B cell (primary cell): ENCODE results near the gene NPAS3. TPM values are rescaled to one million over a fixed set of nuclear protein-coding genes. Genes with fewer than 3 reads are reported as not detected.

Experiments used
- ATAC-seq: fragments of 200-7000 bp; cut with Tn5 transposase; one replicate; pipeline ENCODE4 v1.10.0; 2021; ENCODE audit warnings: low read depth, mild to moderate bottlenecking, moderate number of reproducible peaks, moderate library complexity
- CTCF ChIA-PET: fragments of 350-600 bp; sonication (Branson Sonifier 250); formaldehyde crosslinking; loops from one replicate; lab custom pipeline; 2021; ENCODE audit warnings: antibody characterized with exemption, inconsistent platforms; lab: Charles Lee
- POLR2A ChIA-PET: fragments of 350-600 bp; sonication (Branson Sonifier 250); formaldehyde crosslinking; loops from one replicate; lab custom pipeline; 2021; ENCODE audit warnings: antibody characterized with exemption; lab: Charles Lee
- DNase-seq: peaks from one replicate; pipeline ENCODE4 v3.0.0; 2013
- H2AFZ ChIP-seq: 2 replicates; pipeline ENCODE4 v1.6.1; 2012; ENCODE audit warnings: mild to moderate bottlenecking, low read depth, low read length; ENCODE audit not compliant: insufficient read depth, poor library complexity, severe bottlenecking
- H3K27ac ChIP-seq, 2 donors: 1 replicate in 1 of 2; 2 replicates in 1 of 2; pipeline ENCODE4 v1.5.1; 2012 to 2013; ENCODE audit warnings: low read length in 2 of 2, mild to moderate bottlenecking in 2 of 2, moderate library complexity in 1 of 2
- H3K27me3 ChIP-seq, 4 experiments: fragments of 200-600 bp in 1 of 4; sonication (generic) in 1 of 4; replicated peaks in 1 of 4; 1 replicate in 2 of 4; 2 replicates in 2 of 4; pipeline versions ENCODE4 v1.6.1 to v1.7.0; 2013 to 2016; ENCODE audit warnings: low read length in 3 of 4, mild to moderate bottlenecking in 2 of 4, mixed read lengths in 1 of 4, moderate library complexity in 1 of 4; ENCODE audit not compliant: insufficient read depth in 4 of 4, control insufficient read depth in 3 of 4; ENCODE audit errors: control extremely low read depth in 1 of 4
- H3K36me3 ChIP-seq, 2 experiments: replicated peaks in 1 of 2; 1 replicate in 1 of 2; 2 replicates in 1 of 2; pipeline versions ENCODE4 v1.6.1 to v1.7.1; 2013; ENCODE audit warnings: low read length in 1 of 2; ENCODE audit not compliant: insufficient read depth in 2 of 2, control insufficient read depth in 1 of 2; ENCODE audit errors: control extremely low read depth in 1 of 2, extremely low read depth in 1 of 2
- H3K4me1 ChIP-seq, 2 donors: fragments of 200-600 bp in 1 of 2; sonication (generic) in 1 of 2; 1 replicate in 1 of 2; 2 replicates in 1 of 2; pipeline versions ENCODE4 v1.5.1 to v1.6.1; 2013 to 2017; ENCODE audit warnings: low read length in 2 of 2; ENCODE audit not compliant: control insufficient read depth in 2 of 2, insufficient read depth in 2 of 2
- H3K4me2 ChIP-seq: replicated peaks from 2 replicates; pipeline ENCODE3; 2012; ENCODE audit warnings: mild to moderate bottlenecking, low read depth, low read length; ENCODE audit not compliant: poor library complexity, severe bottlenecking
- H3K4me3 ChIP-seq, 5 experiments: fragments of 200-600 bp in 1 of 5; sonication (generic) in 1 of 5; 1 replicate in 3 of 5; 2 replicates in 2 of 5; pipeline versions ENCODE4 v1.5.1 to v1.7.0; 2011 to 2016; ENCODE audit warnings: low read length in 4 of 5, mild to moderate bottlenecking in 4 of 5, low read depth in 2 of 5, control low read depth in 1 of 5, moderate library complexity in 1 of 5; ENCODE audit not compliant: insufficient read depth in 1 of 5; ENCODE audit errors: control extremely low read depth in 1 of 5, extremely low read depth in 1 of 5
- H3K79me2 ChIP-seq: fragments of 200-600 bp; sonication (generic); one replicate; pipeline ENCODE4 v1.6.0; 2016; ENCODE audit warnings: low read length; ENCODE audit not compliant: control insufficient read depth, insufficient read depth
- H3K9ac ChIP-seq: fragments of 200-600 bp; sonication (generic); 2 replicates; pipeline ENCODE4 v1.6.1; 2017; ENCODE audit warnings: mild to moderate bottlenecking, low read length, moderate library complexity
- H3K9me3 ChIP-seq, 3 donors: one replicate each; pipeline versions ENCODE4 v1.6.1 to v1.7.1; 2013; ENCODE audit warnings: low read length in 2 of 3; ENCODE audit not compliant: control insufficient read depth in 2 of 3, insufficient read depth in 1 of 3; ENCODE audit errors: control extremely low read depth in 1 of 3
- H4K20me1 ChIP-seq: 2 replicates; pipeline ENCODE4 v1.6.0; 2012; ENCODE audit warnings: mild to moderate bottlenecking, low read length; ENCODE audit not compliant: insufficient read depth, control insufficient read depth, poor library complexity, severe bottlenecking
- H3K27ac Mint-ChIP-seq: one replicate; pipeline ENCODE4 v1.8.0; 2021; ENCODE audit warnings: mixed read lengths
- H3K27me3 Mint-ChIP-seq: one replicate; pipeline ENCODE4 v1.8.0; 2021; ENCODE audit warnings: mixed read lengths
- H3K4me1 Mint-ChIP-seq: one replicate; pipeline ENCODE4 v1.8.0; 2021; ENCODE audit warnings: mixed read lengths
- H3K4me3 Mint-ChIP-seq: one replicate; pipeline ENCODE4 v1.8.0; 2021; ENCODE audit warnings: mixed read lengths
- H3K9me3 Mint-ChIP-seq: one replicate; pipeline ENCODE4 v1.8.0; 2022; ENCODE audit warnings: mixed read lengths; ENCODE audit not compliant: insufficient read depth
- CTCF ChIP-seq: fragments of 200-600 bp; IDR thresholded peaks from one replicate; pipeline ENCODE4 v1.8.0; 2022; ENCODE audit warnings: antibody characterized with exemption, mild to moderate bottlenecking
- EZH2 ChIP-seq: IDR thresholded peaks from 2 replicates; pipeline ENCODE4 v1.6.1; 2012; ENCODE audit warnings: borderline replicate concordance, low read depth, mild to moderate bottlenecking, moderate library complexity, low read length; ENCODE audit not compliant: insufficient read depth, poor library complexity, severe bottlenecking
- WGBS: methylation state at CpG from one replicate; pipeline ENCODE4 v1.1.5; 2013; ENCODE audit warnings: missing lambda C conversion rate; ENCODE audit not compliant: insufficient coverage; 5-methylcytosine and 5-hydroxymethylcytosine counted together
- intact Hi-C: fragments of 100-400 bp; cut with micrococcal nuclease; formaldehyde crosslinking; loops from one replicate; pipeline ENCODE4 v1.10.0; 2022
- polyA plus RNA-seq: library from polyadenylated mRNA; depleted of rRNA; stranded (reverse); fragments of >200 nt; gene quantifications from 2 replicates; pipeline ENCODE4 v1.2.3, GENCODE V29; 2012
- total RNA-seq, 2 donors: library from RNA; stranded (reverse); fragments of 120-200 nt in 1 of 2; gene quantifications; 1 replicate in 1 of 2; 2 replicates in 1 of 2; pipeline versions ENCODE4 v1.2.3 to v1.2.4, GENCODE V29; 2013 to 2022

The NPAS3 gene
- total and polyA plus RNA-seq, 2 donors (not counting 1 experiment from before 2014, with no cell fraction given) = not detected

- H3K4me1 Mint-ChIP-seq = no peaks in the 10 kb centered on the region
- Histone ChIP-seq H3K27ac (no peak overlapping the region), H4K20me1 (no peaks in the 10 kb centered on the region), H2AFZ (no peak overlapping the region), H3K27me3 (no peaks in the 10 kb centered on the region), H3K4me3 (no peak overlapping the region), H3K36me3 (no peaks in the 10 kb centered on the region), H3K79me2 (no peaks in the 10 kb centered on the region), H3K4me2 (no peak overlapping the region), H3K9me3 (no peaks in the 10 kb centered on the region), H3K9ac (no peak overlapping the region), H3K4me1 (no peaks in the 10 kb centered on the region)
- POLR2A ChIA-PET = no interaction called here
- CTCF ChIA-PET = no interaction called here
- 100% methylated on average over 1 of the region's 7 CpGs for WGBS
- H3K4me3 Mint-ChIP-seq = no peak overlapping the region
- no peak for DNase-seq
- H3K9me3 Mint-ChIP-seq = peaks cover 5% of the 10 kb centered on the region
- H3K27ac Mint-ChIP-seq = no peak overlapping the region
- TF ChIP-seq EZH2 (no peak), CTCF (no peak)
- no peak for ATAC-seq
- intact Hi-C loops = no loop called here
- H3K27me3 Mint-ChIP-seq = no peaks in the 10 kb centered on the region
These were observed 561.0 kb downstream of the NPAS3 start for GRCh38 chr14:33499687-33500086.

- WGBS = no CpG with 5 or more reads among the region's 5 CpGs
- H3K79me2 ChIP-seq = no peaks in the 10 kb centered on the region
- TF ChIP-seq CTCF (no peak), EZH2 (no peak)
- H3K4me3 ChIP-seq = no peak overlapping the region
- no peak overlapping the region for H3K9ac ChIP-seq
- Mint-ChIP-seq H3K9me3 (peaks cover 6% of the 10 kb centered on the region), H3K4me3 (no peak overlapping the region), H3K27ac (no peak overlapping the region), H3K27me3 (no peaks in the 10 kb centered on the region), H3K4me1 (no peaks in the 10 kb centered on the region)
- no peaks in the 10 kb centered on the region for H4K20me1 ChIP-seq
- POLR2A ChIA-PET = no interaction called here
- no peaks in the 10 kb centered on the region for H3K27me3 ChIP-seq
- intact Hi-C loops = no loop called here
- no peaks in the 10 kb centered on the region for H3K9me3 ChIP-seq
- no peak overlapping the region for H2AFZ ChIP-seq
- no peak for ATAC-seq
- no peak for DNase-seq
- no peaks in the 10 kb centered on the region for H3K4me1 ChIP-seq
- no peak overlapping the region for H3K4me2 ChIP-seq
- no peaks in the 10 kb centered on the region for H3K36me3 ChIP-seq
- no peak overlapping the region for H3K27ac ChIP-seq
- CTCF ChIA-PET = no interaction called here
These were observed 565.8 kb downstream of the NPAS3 start for GRCh38 chr14:33504246-33505099.
